Neural cell (in vitro differentiated cells): Measurements from ENCODE around the gene ACOXL. TPM values are rescaled to one million over a fixed set of nuclear protein-coding genes. Genes with fewer than 3 reads are reported as not detected.

Experiments
- H2AFZ ChIP-seq: fragments of 200-600, 300-800 bp; sonication (generic), shearing (Covaris generic); 2 replicates; pipeline ENCODE4 v1.6.0; 2014; ENCODE audit warnings: low read depth, mild to moderate bottlenecking, antibody characterized with exemption, low read length, moderate library complexity
- H3F3A ChIP-seq: fragments of 200-600 bp; shearing (Covaris generic); 2 replicates; pipeline ENCODE4 v1.6.1; 2016; ENCODE audit warnings: mild to moderate bottlenecking, moderate library complexity, mixed read lengths, antibody characterized with exemption, low read length; ENCODE audit not compliant: insufficient read depth, poor library complexity, severe bottlenecking
- H3K27ac ChIP-seq: fragments of 200-600, 300-800 bp; sonication (generic), shearing (Covaris generic); 2 replicates; pipeline ENCODE4 v1.5.1; 2014; ENCODE audit warnings: mild to moderate bottlenecking, low read length, moderate library complexity
- H3K27me3 ChIP-seq: fragments of 300-800, 200-600 bp; sonication (generic), shearing (Covaris generic); 2 replicates; pipeline ENCODE4 v1.6.0; 2014; ENCODE audit warnings: mild to moderate bottlenecking, low read depth, low read length, moderate library complexity; ENCODE audit not compliant: insufficient read depth
- H3K36me3 ChIP-seq: fragments of 300-800, 200-600 bp; sonication (generic), shearing (Covaris generic); 2 replicates; pipeline ENCODE4 v1.5.1; 2014; ENCODE audit warnings: mild to moderate bottlenecking, antibody characterized with exemption, low read length, moderate library complexity; ENCODE audit not compliant: insufficient read depth
- H3K4me2 ChIP-seq: fragments of 300-800, 200-600 bp; sonication (generic), shearing (Covaris generic); 2 replicates; pipeline ENCODE4 v1.6.0; 2014; ENCODE audit warnings: mild to moderate bottlenecking, low read length
- H3K4me3 ChIP-seq: fragments of 300-800, 200-600 bp; sonication (generic), shearing (Covaris generic); 2 replicates; pipeline ENCODE4 v1.5.1; 2014; ENCODE audit warnings: mild to moderate bottlenecking, low read length, moderate library complexity
- H3K79me2 ChIP-seq: fragments of 200-600 bp; shearing (Covaris generic); replicated peaks from 2 replicates; pipeline ENCODE4 v1.6.0; 2014; ENCODE audit warnings: mild to moderate bottlenecking, low read length, moderate library complexity; ENCODE audit not compliant: insufficient read depth
- H3K9ac ChIP-seq: fragments of 300-800, 200-600 bp; sonication (generic), shearing (Covaris generic); 2 replicates; pipeline ENCODE4 v1.6.1; 2016; ENCODE audit warnings: mild to moderate bottlenecking, low read length, mixed read lengths
- H3K9me2 ChIP-seq: fragments of 200-600 bp; shearing (Covaris generic); 2 replicates; pipeline ENCODE4 v1.6.1; 2016; ENCODE audit warnings: mild to moderate bottlenecking, low read length, mixed read lengths; ENCODE audit not compliant: insufficient read depth
- H3K9me3 ChIP-seq: fragments of 200-600, 300-800 bp; sonication (generic), shearing (Covaris generic); 2 replicates; pipeline ENCODE4 v1.6.1; 2016; ENCODE audit warnings: mild to moderate bottlenecking, mixed run types, low read length, moderate library complexity, mixed read lengths
- H4K20me1 ChIP-seq: fragments of 200-600 bp; shearing (Covaris generic); 2 replicates; pipeline ENCODE4 v1.6.1; 2016; ENCODE audit warnings: mild to moderate bottlenecking, mixed run types; ENCODE audit not compliant: insufficient read depth
- EP300 ChIP-seq: fragments of 450-650 bp; conservative IDR thresholded peaks from 2 replicates; pipeline ENCODE4 v1.6.1; 2014; ENCODE audit warnings: antibody characterized with exemption, mild to moderate bottlenecking, moderate library complexity; ENCODE audit not compliant: poor library complexity, severe bottlenecking
- EZH2 ChIP-seq: fragments of 200-600, 300-800 bp; shearing (Covaris generic), sonication (generic); IDR thresholded peaks from 2 replicates; pipeline ENCODE4 v1.6.1; 2014; ENCODE audit warnings: antibody characterized with exemption, low read length, borderline replicate concordance, mild to moderate bottlenecking; ENCODE audit not compliant: insufficient read depth, poor library complexity, severe bottlenecking
- MXI1 ChIP-seq: fragments of 450-650 bp; conservative IDR thresholded peaks from 2 replicates; pipeline ENCODE4 v1.6.1; 2014; ENCODE audit warnings: antibody characterized with exemption, mild to moderate bottlenecking; ENCODE audit not compliant: poor library complexity, severe bottlenecking
- POLR2AphosphoS5 ChIP-seq: IDR thresholded peaks from 2 replicates; pipeline ENCODE4 v1.6.1; 2012
- RAD21 ChIP-seq: fragments of 450-650 bp; conservative IDR thresholded peaks from 2 replicates; pipeline ENCODE4 v1.6.1; 2014; ENCODE audit warnings: antibody characterized with exemption, mild to moderate bottlenecking, moderate library complexity
- SMC3 ChIP-seq: fragments of 450-650 bp; conservative IDR thresholded peaks from 2 replicates; pipeline ENCODE4 v1.6.1; 2014; ENCODE audit warnings: antibody characterized with exemption, mild to moderate bottlenecking, moderate library complexity; ENCODE audit not compliant: poor library complexity
- TAF1 ChIP-seq: IDR thresholded peaks from 2 replicates; pipeline ENCODE4 v1.6.1; 2012; ENCODE audit warnings: low read depth
- polyA plus RNA-seq: library from polyadenylated mRNA; depleted of rRNA; stranded (reverse); fragments of >200 nt; gene quantifications from 2 replicates; pipeline ENCODE4 v1.2.3, GENCODE V29; 2014
- TF ChIP-seq, protein P1 (sequence below): fragments of 450-650 bp; IDR thresholded peaks from 2 replicates; pipeline ENCODE4 v1.5.1; 2014; ENCODE audit warnings: antibody characterized with exemption, mild to moderate bottlenecking, moderate library complexity; ENCODE audit not compliant: poor library complexity, severe bottlenecking
- TF ChIP-seq, protein P2 (sequence below): IDR thresholded peaks from 2 replicates; pipeline ENCODE4 v1.6.1; 2012; ENCODE audit warnings: borderline replicate concordance

The ACOXL gene
- polyA plus RNA-seq, 1 donor from 2014 or later: not detected

DNA sequence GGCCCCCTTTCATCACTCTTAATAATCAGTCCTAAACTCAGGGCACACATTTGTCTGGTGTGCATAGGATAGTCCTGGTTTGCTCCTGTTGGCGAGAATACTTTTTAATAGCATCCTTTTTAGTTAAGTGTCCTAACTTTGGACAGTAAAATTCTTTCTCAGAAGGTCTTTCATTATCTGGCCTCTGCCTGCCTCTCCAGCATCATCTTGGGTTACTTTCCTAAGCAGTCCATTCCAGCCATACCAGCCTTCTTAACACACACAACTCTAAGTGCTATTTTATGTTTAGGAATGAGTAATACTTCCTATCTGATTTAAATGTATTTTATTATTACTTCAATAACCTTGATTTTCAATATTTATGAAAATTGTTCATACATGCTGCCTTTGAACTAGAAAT is 151.0 kb downstream of the ACOXL start:
- no peak overlapping the region for H3K4me3 ChIP-seq
- H4K20me1 ChIP-seq: no peaks in the 10 kb centered on the region
- no peak overlapping the region for H3K27ac ChIP-seq
- no peaks in the 10 kb centered on the region for H3F3A ChIP-seq
- no peak overlapping the region for H3K9ac ChIP-seq
- TF ChIP-seq, protein P1, sequence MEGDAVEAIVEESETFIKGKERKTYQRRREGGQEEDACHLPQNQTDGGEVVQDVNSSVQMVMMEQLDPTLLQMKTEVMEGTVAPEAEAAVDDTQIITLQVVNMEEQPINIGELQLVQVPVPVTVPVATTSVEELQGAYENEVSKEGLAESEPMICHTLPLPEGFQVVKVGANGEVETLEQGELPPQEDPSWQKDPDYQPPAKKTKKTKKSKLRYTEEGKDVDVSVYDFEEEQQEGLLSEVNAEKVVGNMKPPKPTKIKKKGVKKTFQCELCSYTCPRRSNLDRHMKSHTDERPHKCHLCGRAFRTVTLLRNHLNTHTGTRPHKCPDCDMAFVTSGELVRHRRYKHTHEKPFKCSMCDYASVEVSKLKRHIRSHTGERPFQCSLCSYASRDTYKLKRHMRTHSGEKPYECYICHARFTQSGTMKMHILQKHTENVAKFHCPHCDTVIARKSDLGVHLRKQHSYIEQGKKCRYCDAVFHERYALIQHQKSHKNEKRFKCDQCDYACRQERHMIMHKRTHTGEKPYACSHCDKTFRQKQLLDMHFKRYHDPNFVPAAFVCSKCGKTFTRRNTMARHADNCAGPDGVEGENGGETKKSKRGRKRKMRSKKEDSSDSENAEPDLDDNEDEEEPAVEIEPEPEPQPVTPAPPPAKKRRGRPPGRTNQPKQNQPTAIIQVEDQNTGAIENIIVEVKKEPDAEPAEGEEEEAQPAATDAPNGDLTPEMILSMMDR: no peak
- TF ChIP-seq RAD21 (no peak), TAF1 (no peak), EP300 (no peak), SMC3 (no peak), MXI1 (no peak), EZH2 (no peak), POLR2AphosphoS5 (no peak)
- TF ChIP-seq, protein P2, sequence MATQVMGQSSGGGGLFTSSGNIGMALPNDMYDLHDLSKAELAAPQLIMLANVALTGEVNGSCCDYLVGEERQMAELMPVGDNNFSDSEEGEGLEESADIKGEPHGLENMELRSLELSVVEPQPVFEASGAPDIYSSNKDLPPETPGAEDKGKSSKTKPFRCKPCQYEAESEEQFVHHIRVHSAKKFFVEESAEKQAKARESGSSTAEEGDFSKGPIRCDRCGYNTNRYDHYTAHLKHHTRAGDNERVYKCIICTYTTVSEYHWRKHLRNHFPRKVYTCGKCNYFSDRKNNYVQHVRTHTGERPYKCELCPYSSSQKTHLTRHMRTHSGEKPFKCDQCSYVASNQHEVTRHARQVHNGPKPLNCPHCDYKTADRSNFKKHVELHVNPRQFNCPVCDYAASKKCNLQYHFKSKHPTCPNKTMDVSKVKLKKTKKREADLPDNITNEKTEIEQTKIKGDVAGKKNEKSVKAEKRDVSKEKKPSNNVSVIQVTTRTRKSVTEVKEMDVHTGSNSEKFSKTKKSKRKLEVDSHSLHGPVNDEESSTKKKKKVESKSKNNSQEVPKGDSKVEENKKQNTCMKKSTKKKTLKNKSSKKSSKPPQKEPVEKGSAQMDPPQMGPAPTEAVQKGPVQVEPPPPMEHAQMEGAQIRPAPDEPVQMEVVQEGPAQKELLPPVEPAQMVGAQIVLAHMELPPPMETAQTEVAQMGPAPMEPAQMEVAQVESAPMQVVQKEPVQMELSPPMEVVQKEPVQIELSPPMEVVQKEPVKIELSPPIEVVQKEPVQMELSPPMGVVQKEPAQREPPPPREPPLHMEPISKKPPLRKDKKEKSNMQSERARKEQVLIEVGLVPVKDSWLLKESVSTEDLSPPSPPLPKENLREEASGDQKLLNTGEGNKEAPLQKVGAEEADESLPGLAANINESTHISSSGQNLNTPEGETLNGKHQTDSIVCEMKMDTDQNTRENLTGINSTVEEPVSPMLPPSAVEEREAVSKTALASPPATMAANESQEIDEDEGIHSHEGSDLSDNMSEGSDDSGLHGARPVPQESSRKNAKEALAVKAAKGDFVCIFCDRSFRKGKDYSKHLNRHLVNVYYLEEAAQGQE: no peak
- no peaks in the 10 kb centered on the region for H3K27me3 ChIP-seq
- no peaks in the 10 kb centered on the region for H3K36me3 ChIP-seq
- no peaks in the 10 kb centered on the region for H3K79me2 ChIP-seq
- no peaks in the 10 kb centered on the region for H3K9me3 ChIP-seq
- H3K4me2 ChIP-seq: no peak overlapping the region
- no peaks in the 10 kb centered on the region for H3K9me2 ChIP-seq
- no peak overlapping the region for H2AFZ ChIP-seq

DNA sequence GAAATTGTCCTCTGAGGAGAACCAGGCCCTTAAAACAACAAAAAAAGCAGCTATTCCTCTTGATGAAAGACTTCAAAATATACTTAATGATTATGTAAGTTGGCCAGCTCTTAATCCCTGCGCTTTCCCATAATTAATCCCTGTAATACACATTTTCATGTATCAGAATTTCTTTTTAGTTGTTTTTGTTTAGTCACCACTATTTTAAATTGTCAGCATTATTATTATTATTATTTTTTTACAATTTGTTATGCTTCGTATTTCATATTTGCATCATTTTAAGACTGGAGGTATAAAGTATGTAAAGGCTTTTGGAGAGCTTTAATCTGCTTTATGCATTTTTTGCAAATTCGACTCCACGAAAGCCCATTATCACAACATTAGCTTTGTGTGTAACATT is 152.9 kb downstream of the ACOXL start:
- TF ChIP-seq RAD21: no peak
- TF ChIP-seq, protein P1: no peak
- TF ChIP-seq TAF1: no peak
- no peak for TF ChIP-seq EP300
- no peak for TF ChIP-seq MXI1
- no peak for TF ChIP-seq EZH2
- no peak for TF ChIP-seq POLR2AphosphoS5
- no peak for TF ChIP-seq SMC3
- TF ChIP-seq, protein P2: no peak
- no peaks in the 10 kb centered on the region for H3K9me3 ChIP-seq
- no peaks in the 10 kb centered on the region for H3F3A ChIP-seq
- H3K79me2 ChIP-seq: no peaks in the 10 kb centered on the region
- H3K27ac ChIP-seq: no peak overlapping the region
- H3K36me3 ChIP-seq: no peaks in the 10 kb centered on the region
- H4K20me1 ChIP-seq: no peaks in the 10 kb centered on the region
- no peak overlapping the region for H2AFZ ChIP-seq
- no peak overlapping the region for H3K9ac ChIP-seq
- H3K4me3 ChIP-seq: no peak overlapping the region
- H3K4me2 ChIP-seq: no peak overlapping the region
- no peaks in the 10 kb centered on the region for H3K27me3 ChIP-seq
- no peaks in the 10 kb centered on the region for H3K9me2 ChIP-seq
